Left kidney (tissue), 2 donors: ENCODE data around the gene FOXP1. TPM values are rescaled to one million over a fixed set of nuclear protein-coding genes. Genes with fewer than 3 reads are reported as not detected.

Experiments used
- DNase-seq: peaks from one replicate; pipeline ENCODE4 v3.0.0-alpha.2; 2013
- polyA plus RNA-seq: library from polyadenylated mRNA; unstranded; fragments of 120-200 nt; gene quantifications from one replicate; pipeline ENCODE4 v1.2.1, GENCODE V29; 2013; ENCODE audit not compliant: insufficient read length

Gene FOXP1
- polyA plus RNA-seq, 1 donor, result 46.7 TPM

- DNase-seq, result no peak
These were observed 506.5 kb downstream of the FOXP1 start for GRCh38 chr3:71077070-71077469.

GRCh38 chr3:71076361-71077002 is 507.0 kb downstream of the FOXP1 start:
- no peak for DNase-seq

DNA sequence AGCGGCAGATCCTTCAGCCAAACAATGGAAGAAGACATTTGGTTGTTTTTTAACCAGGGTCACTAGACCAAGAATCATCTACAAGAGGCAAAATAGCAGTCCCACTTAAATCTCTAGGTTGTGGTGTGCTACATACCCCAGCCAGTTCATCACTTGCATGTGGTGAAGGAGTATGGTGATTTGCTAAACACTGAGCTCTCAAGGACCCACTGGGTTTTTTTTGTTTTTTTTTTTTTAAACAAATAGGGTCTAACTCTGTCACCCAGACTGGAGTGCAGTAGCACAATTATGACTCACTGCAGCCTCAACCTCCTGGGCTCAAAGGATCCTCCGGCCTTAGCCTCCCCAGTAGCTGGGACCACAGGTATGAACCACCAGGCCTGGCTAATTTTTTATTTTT is 508.0 kb downstream of the FOXP1 start:
- DNase-seq, result no peak

- no peak for DNase-seq
These were observed 509.1 kb downstream of the FOXP1 start for GRCh38 chr3:71074423-71074822.

DNA sequence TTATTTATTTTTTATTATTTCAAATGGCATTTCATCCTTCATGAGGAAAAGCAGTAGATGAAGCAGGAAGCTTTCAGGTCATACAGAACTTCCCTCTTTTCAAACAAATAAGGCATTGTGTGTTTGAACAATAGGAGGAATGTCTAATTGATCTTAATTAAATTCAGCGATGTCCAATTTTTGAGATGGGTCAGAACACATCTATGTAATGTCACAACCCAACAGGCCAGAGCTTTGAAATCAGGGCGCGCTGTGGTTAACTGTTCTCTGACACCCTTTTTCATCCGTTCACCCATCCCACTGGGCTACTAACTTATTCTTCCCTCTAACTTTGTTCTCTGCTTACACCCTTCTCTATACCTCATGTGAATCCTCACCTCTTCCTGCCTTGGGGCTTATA is 510.5 kb downstream of the FOXP1 start:
- DNase-seq, result no peak

GRCh38 chr3:71072287-71072686 is 511.2 kb downstream of the FOXP1 start:
- no peak for DNase-seq

DNA sequence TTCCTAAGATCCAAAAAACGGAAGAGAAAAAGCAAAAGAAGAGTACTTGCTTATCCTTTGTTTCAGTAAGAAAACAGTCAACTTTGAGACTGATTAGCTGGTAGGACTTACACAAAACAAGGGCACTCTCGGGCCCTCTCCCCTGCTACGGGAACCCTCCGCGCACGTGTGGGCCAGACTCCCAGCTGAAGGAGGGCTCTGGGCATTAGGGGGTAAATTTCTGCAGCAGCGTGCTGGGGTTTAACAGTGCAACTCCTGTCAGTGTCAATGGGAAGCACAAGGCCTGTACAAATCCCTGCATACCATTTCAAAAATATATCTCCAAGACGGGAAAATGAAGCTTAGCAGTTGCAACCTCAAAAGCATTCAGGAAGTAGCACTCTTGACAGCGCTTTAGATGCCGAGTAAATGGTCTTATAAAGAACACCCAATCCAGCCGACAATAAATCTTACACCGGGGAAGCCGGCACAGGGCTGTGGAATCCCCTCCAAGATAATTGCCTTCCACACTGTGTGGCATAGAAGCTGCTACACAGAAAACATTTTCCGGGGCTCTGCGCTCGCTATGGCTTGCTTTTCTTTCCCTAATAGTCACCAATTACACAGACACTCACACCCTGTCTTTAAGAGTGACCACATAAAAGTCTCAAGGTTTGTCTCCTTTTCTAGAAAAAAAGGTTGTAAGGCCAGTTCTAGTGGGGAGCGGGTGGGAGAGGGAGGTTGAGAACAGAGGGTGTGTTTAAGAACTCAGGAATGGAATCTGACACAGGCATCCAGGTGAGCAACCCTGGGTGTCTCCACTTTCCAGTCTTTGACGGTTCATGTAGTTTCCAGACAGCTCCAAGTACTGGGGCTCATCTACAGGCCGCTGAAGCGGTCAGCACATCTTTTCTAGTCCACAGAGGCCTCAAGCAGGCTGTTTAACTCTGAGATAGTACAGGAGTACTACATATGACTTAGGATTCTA is 512.7 kb downstream of the FOXP1 start:
- DNase-seq, result no peak

DNA sequence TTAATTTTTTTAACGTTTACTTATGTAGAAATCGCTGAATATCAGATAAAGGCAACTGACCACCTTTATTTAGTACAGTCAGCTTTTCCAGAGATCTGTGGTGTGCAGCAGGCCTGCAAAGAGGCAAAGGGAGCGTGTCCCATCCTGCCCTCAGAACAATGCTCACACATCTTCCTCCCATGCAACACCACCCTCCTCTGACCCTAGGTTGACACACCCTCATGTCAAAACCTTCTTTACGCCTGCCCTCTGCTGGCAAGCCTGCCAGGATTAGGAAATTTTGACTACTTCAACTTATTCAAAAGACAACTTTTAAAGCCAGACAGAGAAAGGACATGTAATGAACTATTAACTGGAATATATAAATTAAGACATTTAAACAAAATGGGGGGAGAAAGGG is 513.7 kb downstream of the FOXP1 start:
- no peak for DNase-seq

GRCh38 chr3:71067977-71068654 is 515.4 kb downstream of the FOXP1 start:
- no peak for DNase-seq

- DNase-seq, result no peak
These were observed 516.7 kb downstream of the FOXP1 start for GRCh38 chr3:71066849-71067261.

GRCh38 chr3:71066356-71066755 is 517.2 kb downstream of the FOXP1 start:
- DNase-seq, result no peak

DNA sequence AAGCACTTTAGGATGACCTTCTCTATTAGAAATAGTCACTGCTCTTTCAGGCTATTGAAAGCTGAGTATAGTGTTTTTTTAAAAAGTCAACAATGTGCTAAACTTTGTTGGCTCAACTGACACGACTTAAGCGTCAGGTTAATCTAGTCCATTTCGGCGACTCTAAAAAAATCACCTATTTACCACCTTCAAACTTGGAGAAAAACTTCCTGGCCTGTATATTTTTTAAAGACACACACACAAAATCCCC is 517.8 kb downstream of the FOXP1 start:
- DNase-seq, result no peak

- DNase-seq, result no peak
These were observed 518.4 kb downstream of the FOXP1 start for GRCh38 chr3:71064956-71065763.

DNA sequence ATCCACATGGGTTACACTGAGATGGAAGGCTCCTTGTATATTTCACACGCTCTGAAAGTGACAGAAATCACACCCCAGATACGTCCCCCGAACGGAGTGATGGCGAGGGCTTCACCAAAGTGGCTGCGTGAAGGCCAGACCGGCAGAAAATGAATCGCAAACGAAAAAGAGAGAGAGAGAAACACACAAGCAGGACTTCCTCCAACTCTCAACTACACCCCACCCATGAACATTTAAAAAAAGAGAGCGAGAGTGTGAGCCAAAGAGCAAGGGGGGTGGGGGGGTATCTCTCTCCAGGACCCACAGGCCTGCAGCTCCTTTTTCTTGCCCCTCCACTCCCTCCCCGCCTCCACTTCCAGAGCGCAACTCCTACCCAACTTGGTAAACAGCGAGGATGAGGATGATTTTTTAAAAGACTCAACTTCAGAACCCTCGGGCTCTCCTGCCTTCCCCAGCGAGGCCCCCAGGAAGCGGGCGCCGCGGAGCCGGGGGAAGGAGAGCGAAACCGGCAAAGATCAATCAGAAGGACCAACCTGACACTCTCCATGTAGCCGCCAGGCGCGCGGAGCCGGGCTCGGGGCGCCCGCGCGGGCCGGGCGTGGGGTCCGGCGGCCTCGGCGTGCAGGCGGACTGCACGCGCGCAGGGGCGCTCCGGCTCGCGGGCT is 519.1 kb downstream of the FOXP1 start:
- no peak for DNase-seq

DNA sequence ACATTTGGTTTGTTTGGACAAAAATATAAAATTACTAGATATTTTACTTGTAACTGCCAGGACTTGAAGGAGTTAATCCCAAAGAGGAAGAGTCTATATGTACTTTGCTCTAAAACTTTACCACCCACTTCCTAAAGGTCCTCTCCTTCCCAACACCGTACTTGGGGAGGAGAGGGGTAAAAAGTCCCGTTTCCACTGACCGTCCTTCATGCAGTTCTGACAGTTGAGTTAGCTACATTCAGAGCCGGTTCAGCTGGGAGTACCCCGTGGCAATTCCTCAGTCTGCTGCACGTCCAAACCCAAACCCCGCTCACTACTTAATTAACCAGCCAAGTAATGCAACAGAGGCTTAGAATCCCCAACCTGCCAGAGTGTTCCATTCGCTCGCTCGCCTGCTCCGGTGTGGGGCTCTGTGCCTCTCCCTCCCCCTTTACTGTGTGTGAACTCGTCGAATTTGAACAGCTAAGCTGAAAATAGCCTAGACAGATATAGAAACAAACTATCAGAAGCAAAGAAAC is 519.7 kb downstream of the FOXP1 start:
- DNase-seq, result no peak

DNA sequence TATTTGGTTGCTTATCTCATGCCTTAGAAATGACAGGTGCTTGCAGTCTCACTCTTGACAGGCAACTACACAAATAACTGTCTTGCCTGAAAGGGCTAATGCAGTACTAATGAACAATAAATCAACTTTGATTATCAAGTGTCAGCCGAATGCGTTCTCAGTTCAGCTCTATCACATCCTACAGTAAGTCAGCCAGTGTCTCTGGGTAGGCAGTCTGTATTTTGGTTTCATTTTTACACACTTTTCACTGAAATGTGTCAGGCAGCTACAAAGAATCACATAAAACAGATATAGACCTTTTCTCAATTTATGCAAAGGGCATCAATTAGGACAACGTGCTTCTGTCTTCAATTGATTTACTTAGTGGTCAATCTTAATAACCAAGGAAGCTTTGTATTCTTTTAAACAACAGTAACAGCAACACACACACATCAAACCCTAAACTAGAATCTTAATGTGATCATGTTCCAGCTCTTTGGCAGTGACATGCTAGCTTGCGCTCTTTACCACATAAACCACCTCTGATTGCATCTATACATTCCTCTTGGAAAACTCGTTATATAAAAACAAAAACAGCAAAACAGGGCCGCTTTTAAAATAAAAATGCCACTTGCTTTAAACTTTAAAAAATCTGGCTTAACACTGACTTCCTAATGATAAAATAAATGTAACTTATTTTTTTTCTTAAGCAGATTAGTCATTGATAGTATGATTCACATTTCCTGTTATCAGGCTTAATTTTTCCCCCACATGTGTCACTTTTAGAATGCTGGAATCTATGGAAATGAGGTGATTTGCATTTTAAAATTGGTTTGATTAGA is 520.4 kb downstream of the FOXP1 start:
- DNase-seq, result no peak

- no peak for DNase-seq
These were observed 521.2 kb downstream of the FOXP1 start for GRCh38 chr3:71062037-71062932.

GRCh38 chr3:71061581-71061980 is 521.9 kb downstream of the FOXP1 start:
- no peak for DNase-seq

DNA sequence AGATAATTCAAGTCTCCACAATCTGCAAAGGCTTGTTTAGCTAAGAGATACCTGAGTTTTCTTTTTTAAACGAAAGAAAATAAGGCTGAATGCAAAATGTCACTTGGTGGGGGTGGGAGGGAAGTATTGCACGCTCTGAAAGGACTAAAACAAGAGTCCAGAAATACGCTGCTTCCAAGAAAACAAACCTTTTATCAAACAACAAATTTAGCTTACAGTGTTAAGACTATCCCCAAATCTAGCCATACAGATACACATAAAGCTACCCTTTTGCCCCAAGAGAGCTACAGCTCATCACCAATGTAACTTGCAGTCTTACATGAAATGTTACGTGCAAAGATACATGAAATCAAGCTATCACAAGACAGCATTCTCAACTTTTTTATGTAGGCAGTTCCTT is 522.5 kb downstream of the FOXP1 start:
- DNase-seq, result no peak

- no peak for DNase-seq
These were observed 523.0 kb downstream of the FOXP1 start for GRCh38 chr3:71060536-71060935.
